ENCODE data around the gene NKD1. TPM values are rescaled to one million over a fixed set of nuclear protein-coding genes. Genes with fewer than 3 reads are reported as not detected.
A peak's percentile ranks its signal among the peaks of the same experiment; 100 is the strongest.

The NKD1 gene
- total RNA-seq, 2 donors from 2014 or later: 7.0 to 13.8 TPM

GRCh38 chr16:50692644-50692998, 144.4 kb downstream of the NKD1 start:
- no peak for DNase-seq (ENCODE audit: low spot score)
- Histone ChIP-seq H3K36me3 (no peaks in the 10 kb centered on the region), H3K9me3 (no peaks in the 10 kb centered on the region), H3K4me3 (no peak overlapping the region), H3K4me1 (replicated peaks) (no peaks in the 10 kb centered on the region), H3K27ac (no peak overlapping the region), H3K27me3 (replicated peaks; ENCODE audit: insufficient read depth) (no peaks in the 10 kb centered on the region)
- TF ChIP-seq CTCF (IDR thresholded peaks at IDR 0.05) (no peak), POLR2A (IDR thresholded peaks at IDR 0.05) (no peak), POLR2AphosphoS5 (IDR thresholded peaks at IDR 0.05) (no peak)
- 83% methylated on average over 4 of the region's 4 CpGs for WGBS
- intact Hi-C loops (cut with DNase I): no loop called here

- no peaks in the 10 kb centered on the region for H3K9me3 ChIP-seq
- no peaks in the 10 kb centered on the region for H3K4me1 ChIP-seq (replicated peaks)
- no peaks in the 10 kb centered on the region for H3K27me3 ChIP-seq (replicated peaks; ENCODE audit: insufficient read depth)
- H3K4me3 ChIP-seq: peak within 1 kb of the TSS; percentile 30 to 41
- H3K36me3 ChIP-seq: no peaks in the 10 kb centered on the region
- no peak within 1 kb of the TSS for H3K27ac ChIP-seq
- intact Hi-C loops (cut with DNase I): no loop called here
- no peak for TF ChIP-seq POLR2A (IDR thresholded peaks at IDR 0.05)
- no peak for TF ChIP-seq CTCF (IDR thresholded peaks at IDR 0.05)
- no peak for TF ChIP-seq POLR2AphosphoS5 (IDR thresholded peaks at IDR 0.05)
- 12% methylated on average over 51 of the region's 56 CpGs for WGBS
- DNase-seq (ENCODE audit: low spot score): no peak
Observed at GRCh38 chr16:50692999-50693781, 145.0 kb downstream of the NKD1 start, which contains the start of gene NOD2. Gene NOD2 (plus strand): TSS chr16:50693606. CDS start chr16:50699496, 5,890 bp downstream.

- no peaks in the 10 kb centered on the region for H3K4me1 ChIP-seq (replicated peaks)
- intact Hi-C loops (cut with DNase I): no loop called here
Observed at GRCh38 chr16:50694206-50694605, 146.0 kb downstream of the NKD1 start.

GRCh38 chr16:50695017-50696000, 147.1 kb downstream of the NKD1 start:
- intact Hi-C loops (cut with DNase I): loop anchor here (5.0 kb wide), 1 partner anchor 47 kb away; the partner anchor contains the start of gene CYLD
- Histone ChIP-seq H3K27me3 (replicated peaks; ENCODE audit: insufficient read depth) (no peaks in the 10 kb centered on the region), H3K9me3 (no peaks in the 10 kb centered on the region), H3K4me1 (replicated peaks) (no peaks in the 10 kb centered on the region), H3K4me3 (no peak overlapping the region), H3K27ac (no peak overlapping the region), H3K36me3 (no peaks in the 10 kb centered on the region)
- 94% methylated on average over 9 of the region's 9 CpGs for WGBS
- no peak for DNase-seq (ENCODE audit: low spot score)
- TF ChIP-seq POLR2A (IDR thresholded peaks at IDR 0.05): no peak
- no peak for TF ChIP-seq CTCF (IDR thresholded peaks at IDR 0.05)
- no peak for TF ChIP-seq POLR2AphosphoS5 (IDR thresholded peaks at IDR 0.05)

More at GRCh38 chr16:50694206-50694605, 146.0 kb downstream of the NKD1 start:
- TF ChIP-seq POLR2AphosphoS5 (IDR thresholded peaks at IDR 0.05) (no peak), POLR2A (IDR thresholded peaks at IDR 0.05) (no peak), CTCF (IDR thresholded peaks at IDR 0.05) (no peak)
- no peak for DNase-seq (ENCODE audit: low spot score)
- Histone ChIP-seq H3K9me3 (no peaks in the 10 kb centered on the region), H3K27ac (no peak overlapping the region), H3K27me3 (replicated peaks; ENCODE audit: insufficient read depth) (no peaks in the 10 kb centered on the region), H3K36me3 (no peaks in the 10 kb centered on the region), H3K4me3 (no peak overlapping the region)
- WGBS: 100% methylated on average over 2 of the region's 2 CpGs
